Activated gamma-delta T cell (primary cell): ENCODE data around the gene TRAPPC4.
"Not testable (repeated sequence)": the region's sequence is repeated elsewhere in the genome, so short reads cannot be mapped to it uniquely, and the experiment has no call there.

Experiments
- DNase-seq: peaks from one replicate; lab custom pipeline; 2025; lab: John Stamatoyannopoulos, UW

The TRAPPC4 gene

GRCh38 chr11:119034813-119035212, 16.2 kb downstream of the TRAPPC4 start:
- DNase-seq = no peak

- DNase-seq = no peak
Measured at GRCh38 chr11:119038884-119039283, 20.3 kb downstream of the TRAPPC4 start.

- not testable (repeated sequence) for DNase-seq
Measured at GRCh38 chr11:119039471-119039870, 20.9 kb downstream of the TRAPPC4 start.

GRCh38 chr11:119041821-119042514, 23.4 kb downstream of the TRAPPC4 start:
- DNase-seq = no peak

- DNase-seq = no peak
Measured at GRCh38 chr11:119042927-119043326, 24.4 kb downstream of the TRAPPC4 start.

GRCh38 chr11:119044708-119045107, 26.1 kb downstream of the TRAPPC4 start:
- DNase-seq = no peak

- DNase-seq = no peak
Measured at GRCh38 chr11:119046489-119046888, 27.9 kb downstream of the TRAPPC4 start.

GRCh38 chr11:119047205-119047604, 28.6 kb downstream of the TRAPPC4 start:
- no peak for DNase-seq

GRCh38 chr11:119048644-119049043, 30.1 kb downstream of the TRAPPC4 start:
- no peak for DNase-seq

GRCh38 chr11:119049081-119049480, 30.5 kb downstream of the TRAPPC4 start:
- DNase-seq = no peak

GRCh38 chr11:119051440-119052162, 33.0 kb downstream of the TRAPPC4 start:
- DNase-seq = no peak

- DNase-seq = no peak
Measured at GRCh38 chr11:119052163-119052814, 33.7 kb downstream of the TRAPPC4 start.

- DNase-seq = no peak
Measured at GRCh38 chr11:119054418-119054817, 35.9 kb downstream of the TRAPPC4 start.

- no peak for DNase-seq
Measured at GRCh38 chr11:119055901-119056300, 37.3 kb downstream of the TRAPPC4 start.

- peak; percentile 41 for DNase-seq
Measured at GRCh38 chr11:119056421-119056999, 37.9 kb downstream of the TRAPPC4 start.

GRCh38 chr11:119057000-119057769, 38.6 kb downstream of the TRAPPC4 start, which contains the start of gene HYOU1:
Gene HYOU1, minus strand, starts transcription at chr11:119057205. Its CDS starts 1,045 bp downstream, at chr11:119056160.
- DNase-seq = peak; percentile 98

GRCh38 chr11:119059128-119059527, 40.6 kb downstream of the TRAPPC4 start:
- DNase-seq = not testable (repeated sequence)

- no peak for DNase-seq
Measured at GRCh38 chr11:119061256-119061655, 42.7 kb downstream of the TRAPPC4 start.

GRCh38 chr11:119062779-119063178, 44.2 kb downstream of the TRAPPC4 start:
- no peak for DNase-seq

GRCh38 chr11:119065369-119065768, 46.8 kb downstream of the TRAPPC4 start:
- DNase-seq = no peak

GRCh38 chr11:119067371-119068222, 49.0 kb downstream of the TRAPPC4 start, which contains the start of gene VPS11:
Gene VPS11, plus strand, starts transcription at chr11:119067818. Its CDS starts 6 bp downstream, at chr11:119067824.
- peak; percentile 98 for DNase-seq
